Heart right ventricle (tissue), 16 donors: Measurements from ENCODE around the gene ARHGAP6. TPM values are rescaled to one million over a fixed set of nuclear protein-coding genes. Genes with fewer than 3 reads are reported as not detected.

Experiments used
- ATAC-seq, 8 donors: fragments of 200-7000 bp; cut with Tn5 transposase; one replicate each; pipeline ENCODE4 v1.9.1; 2020; ENCODE audit warnings: mild to moderate bottlenecking in 8 of 8, moderate library complexity in 8 of 8, moderate number of reproducible peaks in 1 of 8
- DNase-seq, 2 donors: peaks; one replicate each; pipeline ENCODE4 v3.0.0-alpha.2; 2020
- H3K27ac ChIP-seq, 10 donors: fragments of 200-600 bp; sonication (generic) in 2 of 10; one replicate each; pipeline versions ENCODE4 v1.5.0 to v1.8.0; 2020 to 2022; ENCODE audit warnings: mild to moderate bottlenecking in 3 of 10
- H3K27me3 ChIP-seq, 7 donors: fragments of 200-600 bp; one replicate each; pipeline ENCODE4 v1.8.0; 2021 to 2022; ENCODE audit warnings: mild to moderate bottlenecking in 2 of 7
- H3K36me3 ChIP-seq, 9 donors: fragments of 200-600 bp; sonication (generic) in 1 of 9; one replicate each; pipeline versions ENCODE4 v1.5.0 to v1.8.0; 2020 to 2022; ENCODE audit warnings: mild to moderate bottlenecking in 2 of 9
- H3K4me1 ChIP-seq, 9 donors: fragments of 200-600 bp; sonication (generic) in 1 of 9; one replicate each; pipeline versions ENCODE4 v1.5.0 to v1.8.0; 2020 to 2022; ENCODE audit warnings: mild to moderate bottlenecking in 4 of 9
- H3K4me3 ChIP-seq, 10 donors: fragments of 200-600 bp; sonication (generic) in 2 of 10; one replicate each; pipeline versions ENCODE4 v1.5.0 to v1.8.0; 2020 to 2022; ENCODE audit warnings: mild to moderate bottlenecking in 7 of 10, moderate library complexity in 2 of 10
- H3K9me3 ChIP-seq, 11 donors: fragments of 200-600 bp in 10 of 11; sonication (generic) in 2 of 11; one replicate each; pipeline versions ENCODE4 v1.5.0 to v1.8.0; 2013 to 2022; ENCODE audit warnings: mild to moderate bottlenecking in 2 of 11, control low read depth in 1 of 11, moderate library complexity in 1 of 11
- WGBS, 2 donors: extraction: QIAGEN DNeasy Blood & Tissue Kit; methylation state at CpG; one replicate each; pipeline ENCODE4 v1.1.7; 2013; ENCODE audit warnings: inconsistent platforms in 1 of 2; 5-methylcytosine and 5-hydroxymethylcytosine counted together
- intact Hi-C, 10 donors: fragments of 100-400 bp; cut with DNase I; formaldehyde crosslinking; loops; one replicate each; pipeline versions ENCODE4 v1.11.1 to v1.14.2; 2022
- polyA plus RNA-seq, 2 donors: library from polyadenylated mRNA; stranded (reverse); fragments of 200-250 nt; gene quantifications; one replicate each; pipeline ENCODE4 v1.2.3, GENCODE V29; 2013
- total RNA-seq, 10 donors: library from RNA; stranded (reverse); fragmentation: NEBNext Ultra II Directional in 3 of 10; extraction: Animal tissue kit (Norgen Biotek cat#: 25700) in 3 of 10; gene quantifications; one replicate each; pipeline versions ENCODE4 v1.2.1 to v1.2.4, GENCODE V29; 2021 to 2023
- TF ChIP-seq, protein P1 (sequence below), 9 donors: fragments of 200-600 bp; sonication (generic) in 2 of 9; IDR thresholded peaks; one replicate each; pipeline versions ENCODE4 v1.5.0 to v1.8.0; 2021 to 2022; ENCODE audit warnings: antibody characterized with exemption in 9 of 9, mild to moderate bottlenecking in 5 of 9, moderate library complexity in 1 of 9
- donor health status: Arrhythmogenic right ventricular cardiomyopathy.
- donor health status: ischemic (EF 13 %, LVEDD 7.1; RV severe dilation, severe dysfunction).
- donor health status: healthy with polysubstance abuse.
- donor health status: DM: no; HTN: yes; CAD: no.
- donor health status: DM: no; HTN: no; CAD: no.
- donor health status: ischemic (EF 25% LVEDD 6.9; RV normal size, moderate dysfunction).
- donor health status: ischemic (EF 25% LVEDD 5.7; RV mildly dilated, moderate dysfunction).
- donor health status: healthy.
- donor health status: DM: yes; HTN: yes; CAD: no.
- donor health status: Ischemic cardiomyopathy.
- donor health status: ischemic (EF 35%, LVEDD 5.7; RV mildly dilated, moderate dysfunction).
- donor health status: nonischemic (EF 11% LVEDD 7.7; RV severe dilation, severe dysfunction).
- donor health status: DM: yes; HTN: yes; CAD: no.
- donor health status: PGD.
- donor health status: ischemic (EF 29% LVEDD 5.4; RV normal size, mild dysfunction).
- donor health status: nonischemic (EF 23%, LVEDD 6.1; RV moderate dilation, normal function).

ARHGAP6 gene
- total and polyA plus RNA-seq, 12 donors, result 1.6 to 6.0 (median 2.6) TPM

DNA sequence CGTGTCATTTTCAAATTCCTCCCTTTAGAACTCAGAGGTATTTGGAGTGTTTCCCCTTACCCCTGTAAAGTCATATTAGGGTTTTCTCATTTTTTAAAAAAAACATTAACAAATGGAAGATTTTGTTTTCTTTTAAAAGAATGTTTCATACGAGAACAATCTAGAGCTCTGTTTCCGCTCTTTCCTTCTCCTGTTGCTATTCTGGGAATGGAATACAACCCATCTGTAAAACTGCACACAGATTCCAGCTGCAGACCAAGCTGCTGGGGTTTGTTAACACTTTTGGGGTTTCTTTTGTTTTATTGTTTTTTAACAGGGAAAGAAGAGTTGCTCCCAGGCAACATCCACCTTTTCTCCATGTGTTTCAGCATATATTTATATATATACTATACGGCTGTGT is 493.3 kb downstream of the ARHGAP6 start:
- Histone ChIP-seq H3K4me3 (no peak overlapping the region), H3K4me1 (peaks cover 0 to 12% (median 0%) of the 10 kb centered on the region in 9 donors), H3K27me3 (peaks cover 0 to 9% (median 0%) of the 10 kb centered on the region in 7 donors), H3K27ac (peak overlapping the region in 5 of 10 donors; percentile 44 to 64 (median 53)), H3K9me3 (no peaks in the 10 kb centered on the region), H3K36me3 (peaks cover 0 to 3% (median 0%) of the 10 kb centered on the region in 9 donors)
- TF ChIP-seq, protein P1, sequence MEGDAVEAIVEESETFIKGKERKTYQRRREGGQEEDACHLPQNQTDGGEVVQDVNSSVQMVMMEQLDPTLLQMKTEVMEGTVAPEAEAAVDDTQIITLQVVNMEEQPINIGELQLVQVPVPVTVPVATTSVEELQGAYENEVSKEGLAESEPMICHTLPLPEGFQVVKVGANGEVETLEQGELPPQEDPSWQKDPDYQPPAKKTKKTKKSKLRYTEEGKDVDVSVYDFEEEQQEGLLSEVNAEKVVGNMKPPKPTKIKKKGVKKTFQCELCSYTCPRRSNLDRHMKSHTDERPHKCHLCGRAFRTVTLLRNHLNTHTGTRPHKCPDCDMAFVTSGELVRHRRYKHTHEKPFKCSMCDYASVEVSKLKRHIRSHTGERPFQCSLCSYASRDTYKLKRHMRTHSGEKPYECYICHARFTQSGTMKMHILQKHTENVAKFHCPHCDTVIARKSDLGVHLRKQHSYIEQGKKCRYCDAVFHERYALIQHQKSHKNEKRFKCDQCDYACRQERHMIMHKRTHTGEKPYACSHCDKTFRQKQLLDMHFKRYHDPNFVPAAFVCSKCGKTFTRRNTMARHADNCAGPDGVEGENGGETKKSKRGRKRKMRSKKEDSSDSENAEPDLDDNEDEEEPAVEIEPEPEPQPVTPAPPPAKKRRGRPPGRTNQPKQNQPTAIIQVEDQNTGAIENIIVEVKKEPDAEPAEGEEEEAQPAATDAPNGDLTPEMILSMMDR (IDR thresholded peaks at IDR 0.05), result no peak
- intact Hi-C loops, result no loop called here
- no peak for DNase-seq
- peak in 2 of 8 donors; percentile 28 to 49 for ATAC-seq
- 44 to 55% methylated on average over 4 of the region's 4 CpGs for WGBS, 2 donors

DNA sequence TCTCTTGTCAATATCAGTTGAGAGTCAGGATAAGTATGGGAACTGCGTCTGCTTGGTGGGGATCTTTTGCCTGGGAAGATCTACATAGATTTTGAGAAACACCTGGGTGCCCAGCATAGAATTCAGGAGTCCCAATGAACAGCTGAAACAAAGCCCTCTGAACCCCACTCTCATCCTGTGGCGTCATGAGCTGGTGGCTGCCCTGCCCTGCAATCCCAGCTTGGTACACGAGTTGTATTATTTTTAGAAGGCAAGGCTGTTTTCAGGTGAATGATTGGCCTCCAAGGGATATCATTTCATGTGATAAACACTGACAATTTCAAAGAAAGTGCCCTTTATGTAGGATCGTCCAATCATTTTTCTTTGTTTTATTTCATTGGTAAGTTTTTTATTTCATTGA is 493.8 kb downstream of the ARHGAP6 start:
- no peak for DNase-seq
- peaks cover 0 to 12% (median 0%) of the 10 kb centered on the region in 9 donors for H3K4me1 ChIP-seq
- WGBS, 2 donors, result 56 to 63% methylated on average over 4 of the region's 4 CpGs
- TF ChIP-seq, protein P1 (IDR thresholded peaks at IDR 0.05), result no peak
- intact Hi-C loops, result no loop called here
- no peak overlapping the region for H3K4me3 ChIP-seq
- H3K27me3 ChIP-seq, result peaks cover 0 to 9% (median 0%) of the 10 kb centered on the region in 7 donors
- H3K9me3 ChIP-seq, result no peaks in the 10 kb centered on the region
- no peak for ATAC-seq
- H3K27ac ChIP-seq, result peak overlapping the region in 5 of 10 donors; percentile 25 to 62 (median 53)
- H3K36me3 ChIP-seq, result peaks cover 0 to 3% (median 0%) of the 10 kb centered on the region in 9 donors

DNA sequence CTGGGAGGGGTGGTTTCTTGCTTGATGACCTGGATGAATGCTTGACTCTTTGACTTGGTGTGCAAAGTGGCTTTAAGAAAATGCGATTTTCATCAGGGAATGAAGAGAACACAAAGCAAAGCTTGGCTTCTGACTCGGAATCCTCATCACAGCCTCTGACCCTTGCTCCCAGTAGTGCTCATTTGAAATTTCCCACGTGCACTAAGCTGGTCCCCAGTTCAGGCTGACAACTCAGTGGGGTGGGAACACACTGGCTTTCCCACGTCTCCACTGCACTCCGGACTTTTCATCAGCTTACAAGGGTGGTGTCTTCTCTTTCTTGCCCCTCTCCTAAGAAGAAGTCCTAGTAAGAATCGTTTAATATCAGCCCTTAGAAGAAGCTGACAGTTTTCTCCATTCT is 501.3 kb downstream of the ARHGAP6 start:
- Histone ChIP-seq H3K9me3 (no peaks in the 10 kb centered on the region), H3K27me3 (peaks cover 0 to 11% (median 0%) of the 10 kb centered on the region in 7 donors), H3K36me3 (peaks cover 0 to 3% (median 0%) of the 10 kb centered on the region in 9 donors), H3K27ac (peak overlapping the region in 1 of 10 donors; percentile 19), H3K4me1 (peaks cover 0 to 13% (median 0%) of the 10 kb centered on the region in 9 donors), H3K4me3 (no peak overlapping the region)
- intact Hi-C loops, result no loop called here
- TF ChIP-seq, protein P1 (IDR thresholded peaks at IDR 0.05), result no peak
- 80 to 82% methylated on average over 6 of the region's 6 CpGs for WGBS, 2 donors
- ATAC-seq (peak in 4 of 8 donors; percentile 38 to 62 (median 58)), DNase-seq (peak in 1 of 2 donors; percentile 6)

DNA sequence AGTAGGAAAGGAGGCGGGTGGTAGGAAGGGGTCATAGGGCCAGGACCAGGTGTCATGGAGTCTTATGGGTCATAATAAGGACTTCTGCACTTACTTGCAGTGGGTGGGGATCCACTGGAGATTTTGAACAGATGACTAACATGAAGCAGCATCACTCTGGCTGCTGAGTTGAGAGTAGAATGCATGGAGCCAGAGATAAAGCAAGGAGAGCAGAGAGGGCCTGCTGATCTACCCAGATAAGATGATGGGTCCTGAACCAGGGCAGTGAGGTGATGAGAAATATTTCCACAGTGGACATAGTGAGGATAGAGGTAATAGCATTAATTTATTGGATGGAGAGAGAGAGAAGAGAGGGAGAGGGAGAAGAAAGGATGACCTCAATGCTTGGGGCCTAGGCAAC is 506.6 kb downstream of the ARHGAP6 start:
- TF ChIP-seq, protein P1 (IDR thresholded peaks at IDR 0.05), result no peak
- no peaks in the 10 kb centered on the region for H3K36me3 ChIP-seq
- H3K27me3 ChIP-seq, result peaks cover 0 to 11% (median 0%) of the 10 kb centered on the region in 7 donors
- no peaks in the 10 kb centered on the region for H3K9me3 ChIP-seq
- DNase-seq (no peak), ATAC-seq (no peak)
- 97 to 100% methylated on average over 1 of the region's 1 CpG for WGBS, 2 donors
- no peaks in the 10 kb centered on the region for H3K4me1 ChIP-seq
- no peak overlapping the region for H3K27ac ChIP-seq
- intact Hi-C loops, result loop anchor here in 1 of 10 donors (10.0 kb wide), 1 partner anchor 366 kb away; no protein-coding TSS in a partner anchor
- no peak overlapping the region for H3K4me3 ChIP-seq
